K562 (cell line): ENCODE results near the gene CPOX. TPM values are rescaled to one million over a fixed set of nuclear protein-coding genes. Genes with fewer than 3 reads are reported as not detected.

Experiments used
- ATAC-seq: fragments of 200-7000 bp; cut with Tn5 transposase; 3 replicates; pipeline ENCODE4 v1.9.1; 2020; ENCODE audit warnings: moderate library complexity
- BruUV-seq: library from RNA; stranded (reverse); fragments of 400-500 nt; replicated peaks from 2 replicates; lab custom pipeline; 2021; lab: Mats Ljungman, UMichigan
- CTCF ChIA-PET: fragments of 300-600 bp; formaldehyde crosslinking; extraction: SDS; loops from one replicate; lab custom pipeline; 2021; ENCODE audit warnings: low intra/inter-chr PET ratio; lab: Yijun Ruan, JAX
- POLR2A ChIA-PET: fragments of 300-600, 350-650 bp; sonication (Branson Sonifier 250); formaldehyde crosslinking; extraction: SDS; loops from one replicate; lab custom pipeline; 2021; ENCODE audit warnings: antibody characterized with exemption, inconsistent platforms; lab: Yijun Ruan, JAX
- DNase-seq, 4 experiments: peaks; one replicate each; pipeline versions ENCODE4 v3.0.0 to v3.0.0-alpha.2; 2011 to 2018; ENCODE audit warnings: low spot score in 3 of 4, mixed read lengths in 3 of 4; ENCODE audit errors: extremely low read depth in 1 of 4
- FAIRE-seq: peaks from 2 replicates; lab custom pipeline; 2011; peaks lifted over from hg19 to GRCh38; lab: Jason Lieb, UNC
- H2AFZ ChIP-seq: 2 replicates; pipeline ENCODE4 v1.6.0; 2011; ENCODE audit warnings: low read depth, low read length, control low read depth, inconsistent platforms
- H3K27ac ChIP-seq: fragments of 200-600 bp; 3 replicates; pipeline ENCODE4 v1.8.0; 2011; ENCODE audit warnings: low read depth, mild to moderate bottlenecking, control low read depth, inconsistent platforms, low read length, moderate library complexity, mixed read lengths; ENCODE audit errors: extremely low read depth
- H3K27me3 ChIP-seq, 2 experiments: fragments of 300-600 bp in 1 of 2; 2 replicates in 1 of 2; 3 replicates in 1 of 2; pipeline versions ENCODE4 v1.6.0 to v1.8.0; 2011; ENCODE audit warnings: inconsistent platforms in 2 of 2, low read length in 2 of 2, mild to moderate bottlenecking in 1 of 2, mixed read lengths in 1 of 2, moderate library complexity in 1 of 2; ENCODE audit not compliant: control insufficient read depth in 2 of 2, insufficient read depth in 2 of 2
- H3K36me3 ChIP-seq: fragments of 300-600 bp; 3 replicates; pipeline ENCODE4 v1.8.0; 2011; ENCODE audit warnings: mild to moderate bottlenecking, low read length, inconsistent platforms; ENCODE audit not compliant: control insufficient read depth, insufficient read depth
- H3K4me1 ChIP-seq, 2 experiments: fragments of 200-600 bp in 1 of 2; replicated peaks in 1 of 2; 2 replicates in 1 of 2; 3 replicates in 1 of 2; pipeline versions ENCODE4 v1.5.1 to v1.8.0; 2011; ENCODE audit warnings: inconsistent platforms in 2 of 2, low read length in 2 of 2, mild to moderate bottlenecking in 1 of 2, mixed read lengths in 1 of 2, moderate library complexity in 1 of 2; ENCODE audit not compliant: control insufficient read depth in 2 of 2, insufficient read depth in 2 of 2
- H3K4me2 ChIP-seq: 2 replicates; pipeline ENCODE4 v1.6.1; 2011; ENCODE audit warnings: low read length, control low read depth, inconsistent platforms, mixed read lengths; ENCODE audit not compliant: insufficient read depth
- H3K4me3 ChIP-seq: fragments of 200-600 bp; sonication (generic), shearing (Covaris generic); 2 replicates; pipeline ENCODE4 v1.5.1; 2016; ENCODE audit warnings: control low read depth, inconsistent platforms
- H3K79me2 ChIP-seq: fragments of 200-600 bp; 3 replicates; pipeline ENCODE4 v1.8.0; 2011; ENCODE audit warnings: low read length, inconsistent platforms; ENCODE audit not compliant: control insufficient read depth, insufficient read depth
- H3K9ac ChIP-seq, 2 experiments: 2 replicates each; pipeline versions ENCODE4 v1.6.0 to v1.6.1; 2011; ENCODE audit warnings: low read depth in 2 of 2, low read length in 2 of 2, control low read depth in 1 of 2, inconsistent platforms in 1 of 2, mild to moderate bottlenecking in 1 of 2, mixed read lengths in 1 of 2; ENCODE audit not compliant: insufficient read depth in 1 of 2
- H3K9me1 ChIP-seq: one replicate; pipeline ENCODE4 v1.6.0; 2011; ENCODE audit warnings: inconsistent platforms, mild to moderate bottlenecking, low read length, moderate library complexity; ENCODE audit not compliant: control insufficient read depth, insufficient read depth
- H3K9me3 ChIP-seq: replicated peaks from 2 replicates; pipeline ENCODE4 v1.5.1; 2011; ENCODE audit warnings: low read depth, low read length, inconsistent platforms; ENCODE audit not compliant: control insufficient read depth, insufficient read depth
- H4K20me1 ChIP-seq: replicated peaks from 2 replicates; pipeline ENCODE4 v1.6.1; 2011; ENCODE audit warnings: low read length, inconsistent platforms, mixed read lengths; ENCODE audit not compliant: control insufficient read depth, insufficient read depth
- ATF1 ChIP-seq, 2 experiments: fragments of 450-650 bp in 1 of 2; IDR thresholded peaks; 2 replicates each; pipeline ENCODE4 v1.6.1; 2016; ENCODE audit warnings: missing compliant biosample characterization in 1 of 2, missing genetic modification characterization in 1 of 2
- CCAR2 ChIP-seq: fragments of 200-400 bp; formaldehyde crosslinking; IDR thresholded peaks from 2 replicates; pipeline ENCODE4 v1.6.1; 2017; ENCODE audit warnings: mild to moderate bottlenecking, low read depth, low read length
- ETV1 ChIP-seq: fragments of 450-650 bp; conservative IDR thresholded peaks from 2 replicates; pipeline ENCODE4 v1.6.1; 2016; ENCODE audit warnings: missing genetic modification characterization, control low read depth, low read depth, missing compliant biosample characterization
- FIP1L1 ChIP-seq: fragments of 200-400 bp; formaldehyde crosslinking; IDR thresholded peaks from 2 replicates; pipeline ENCODE4 v1.6.1; 2018; ENCODE audit warnings: mild to moderate bottlenecking, low read depth, low read length; ENCODE audit not compliant: poor library complexity, severe bottlenecking
- GTF2F1 ChIP-seq: IDR thresholded peaks from 2 replicates; pipeline ENCODE4 v1.6.1; 2011; ENCODE audit warnings: low read depth, low read length, improper control_type of control experiment
- MIER1 ChIP-seq: fragments of 450-650 bp; IDR thresholded peaks from 2 replicates; pipeline ENCODE4 v1.6.1; 2016; ENCODE audit warnings: antibody characterized with exemption, mild to moderate bottlenecking, low read depth
- NELFE ChIP-seq: IDR thresholded peaks from 2 replicates; pipeline ENCODE4 v1.6.1; 2011; ENCODE audit warnings: mild to moderate bottlenecking; ENCODE audit not compliant: insufficient read depth, insufficient read length
- RB1 ChIP-seq: fragments of 450-650 bp; IDR thresholded peaks from 2 replicates; pipeline ENCODE4 v1.6.1; 2017; ENCODE audit warnings: low read depth, mild to moderate bottlenecking
- SMAD2 ChIP-seq: fragments of 150-350 bp; IDR thresholded peaks from 2 replicates; pipeline ENCODE4 v1.6.1; 2014; ENCODE audit warnings: low read depth, mild to moderate bottlenecking, low read length
- STAT5A ChIP-seq: IDR thresholded peaks from 2 replicates; pipeline ENCODE4 v1.6.1; 2012; ENCODE audit warnings: low read length, inconsistent platforms, borderline replicate concordance
- TAF7 ChIP-seq: fragments of 450-650 bp; IDR thresholded peaks from 2 replicates; pipeline ENCODE4 v1.6.1; 2016; ENCODE audit warnings: missing genetic modification characterization, missing compliant biosample characterization
- ZNF263 ChIP-seq: sonication (generic); formaldehyde crosslinking; IDR thresholded peaks from 2 replicates; pipeline ENCODE4 v1.8.0; 2022; ENCODE audit warnings: mild to moderate bottlenecking, missing genetic modification reagents, borderline replicate concordance
- ZNF408 ChIP-seq: fragments of 250-450 bp; sonication (Bioruptor Pico); IDR thresholded peaks from 2 replicates; pipeline ENCODE4 v1.4.0; 2020; ENCODE audit warnings: low read depth, mild to moderate bottlenecking, moderate library complexity
- ZNF41 ChIP-seq: fragments of 250-450 bp; sonication (Bioruptor Pico); conservative IDR thresholded peaks from 2 replicates; pipeline ENCODE4 v1.4.0; 2020; ENCODE audit warnings: mild to moderate bottlenecking
- ZNF699 ChIP-seq: fragments of 250-450 bp; sonication (Bioruptor Pico); IDR thresholded peaks from 2 replicates; pipeline ENCODE4 v1.8.0; 2021; ENCODE audit warnings: mild to moderate bottlenecking, moderate library complexity; ENCODE audit not compliant: insufficient replicate concordance
- WGBS: fragments of 100-300 bp; shearing (Covaris generic); methylation state at CpG from one replicate; pipeline ENCODE4 v1.1.6; 2016; ENCODE audit warnings: low coverage, mixed read lengths; ENCODE audit not compliant: insufficient coverage; ENCODE audit errors: missing lambda C conversion rate; 5-methylcytosine and 5-hydroxymethylcytosine counted together
- in situ Hi-C: fragments of 300-500 bp; cut with MboI; formaldehyde crosslinking; loops from 4 replicates; pipeline ENCODE4 v1.15.0; 2018; ENCODE audit warnings: inconsistent platforms, mixed read lengths
- intact Hi-C: fragments of 100-400 bp; cut with micrococcal nuclease; formaldehyde crosslinking; loops from 2 replicates; pipeline ENCODE4 v1.14.2; 2022
- polyA plus RNA-seq, 8 experiments: library from polyadenylated mRNA; depleted of rRNA in 4 of 8; stranded (reverse) in 5 of 8; unstranded in 3 of 8; fragments of >200 nt; fragmentation: Nextera tagmentation in 2 of 8; fragmentation: Illumina TruSeq in 1 of 8; extraction: Ambion mirVana in 2 of 8; extraction: Trizol in 1 of 8; gene quantifications; 2 replicates each; pipeline versions ENCODE4 v1.2.1 to v1.2.3, GENCODE V29; 2011 to 2014; ENCODE audit warnings: inconsistent platforms in 1 of 8, missing spikeins in 1 of 8
- total RNA-seq, 7 experiments: library from RNA; depleted of rRNA in 6 of 7; stranded (reverse); fragments of >200 nt in 6 of 7; fragmentation: Illumina TruSeq in 2 of 7; extraction: Trizol in 2 of 7; gene quantifications; 2 replicates each; pipeline versions ENCODE4 v1.2.1 to v1.2.3, GENCODE V29; 2011 to 2021; ENCODE audit warnings: low replicate concordance in 1 of 7
- TF ChIP-seq, protein P1 (sequence below): fragments of 250-450 bp; sonication (Bioruptor Pico); IDR thresholded peaks from 2 replicates; pipeline ENCODE4 v1.5.0; 2021; ENCODE audit warnings: mild to moderate bottlenecking, borderline replicate concordance
- TF ChIP-seq, protein P2 (sequence below): fragments of 150-350 bp; IDR thresholded peaks from 2 replicates; pipeline ENCODE4 v1.6.1; 2014; ENCODE audit warnings: low read depth, mild to moderate bottlenecking, low read length, borderline replicate concordance

CPOX gene
- total and polyA plus RNA-seq, 9 of the 15 experiments (the other 6 are each of a cell fraction or from before 2014, with no cell fraction given), result 14.6 to 82.1 (median 24.8) TPM

DNA sequence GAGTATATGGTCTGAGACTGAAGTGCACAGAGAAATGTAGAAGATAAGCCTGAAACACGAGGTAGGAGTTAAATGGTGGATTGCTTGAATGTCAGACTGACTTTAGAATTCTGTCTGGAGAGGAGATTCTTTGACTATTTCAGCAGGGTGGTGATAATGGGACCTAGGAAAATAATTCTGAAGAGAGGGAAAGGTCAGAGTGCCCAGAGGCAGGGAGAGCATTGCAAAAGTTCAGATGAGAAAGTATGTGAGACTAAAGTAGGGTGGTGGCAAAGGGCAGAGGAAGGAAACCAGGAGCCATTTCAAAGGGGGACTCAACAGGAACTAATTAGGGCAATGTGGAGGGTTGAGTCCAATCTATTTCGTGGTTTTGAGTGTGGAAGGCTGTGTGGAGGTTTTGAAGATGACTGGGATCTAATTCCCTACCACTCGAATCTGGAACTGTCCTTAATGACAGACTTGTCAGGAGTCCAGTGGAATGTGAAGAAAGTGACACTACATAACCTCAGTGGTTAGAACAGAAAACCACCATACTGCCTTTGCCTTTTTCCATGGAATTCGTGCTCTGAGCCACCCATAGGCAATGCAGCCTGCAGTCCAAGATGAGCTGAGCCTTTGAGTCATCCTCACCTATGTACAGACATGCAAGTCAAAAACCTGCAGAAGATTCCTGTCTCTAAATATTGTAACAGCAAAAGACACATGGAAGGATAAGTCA lies 16.1 kb downstream of the CPOX start:
- no TSS peak for BruUV-seq
- peaks cover 6 to 8% of the 10 kb centered on the region in 2 experiments; a peak in 4 of 5 replicates for H3K4me1 ChIP-seq
- H3K9me1 ChIP-seq, result no peaks in the 10 kb centered on the region
- ATAC-seq, result no peak
- H2AFZ ChIP-seq, result no peak overlapping the region
- peaks cover 54% of the 10 kb centered on the region for H3K36me3 ChIP-seq
- CTCF ChIA-PET, result no interaction called here
- POLR2A ChIA-PET, result interaction anchor here (0.5 kb wide), 1 partner anchor 8 kb away, joined by 4 read pairs; no protein-coding TSS in a partner anchor
- no peak for FAIRE-seq
- 0 out of 2 replicates have a peak, but pooled peaks cover 3% of the 10 kb centered on the region for H4K20me1 ChIP-seq
- no peak overlapping the region for H3K4me3 ChIP-seq
- WGBS, result 50% methylated on average over 4 of the region's 4 CpGs
- no peaks in the 10 kb centered on the region for H3K27me3 ChIP-seq
- no peak for DNase-seq
- no peak overlapping the region for H3K4me2 ChIP-seq
- peaks cover 21% of the 10 kb centered on the region for H3K79me2 ChIP-seq
- H3K9me3 ChIP-seq, result no peaks in the 10 kb centered on the region
- intact Hi-C loops, result loop anchor here (10.0 kb wide), 1 partner anchor 233 kb away; no protein-coding TSS in a partner anchor
- H3K27ac ChIP-seq, result no peak overlapping the region
- no peak overlapping the region for H3K9ac ChIP-seq
- in situ Hi-C loops, result no loop called here
- TF ChIP-seq SMAD2 (no peak), GTF2F1 (no peak), RB1 (no peak), ZNF263 (CRISPR knock-in tag) (no peak), FIP1L1 (no peak), ZNF408 (CRISPR knock-in tag) (no peak), TAF7 (no peak), NELFE (no peak), ZNF699 (CRISPR knock-in tag) (no peak), CCAR2 (no peak), ATF1 (CRISPR knock-in tag; IDR thresholded peaks at IDR 0.05) (no peak), ATF1 (tag; IDR thresholded peaks at IDR 0.05) (no peak), ZNF41 (CRISPR knock-in tag) (no peak), STAT5A (no peak), MIER1 (no peak), ETV1 (tag) (no peak)
- TF ChIP-seq, protein P1, sequence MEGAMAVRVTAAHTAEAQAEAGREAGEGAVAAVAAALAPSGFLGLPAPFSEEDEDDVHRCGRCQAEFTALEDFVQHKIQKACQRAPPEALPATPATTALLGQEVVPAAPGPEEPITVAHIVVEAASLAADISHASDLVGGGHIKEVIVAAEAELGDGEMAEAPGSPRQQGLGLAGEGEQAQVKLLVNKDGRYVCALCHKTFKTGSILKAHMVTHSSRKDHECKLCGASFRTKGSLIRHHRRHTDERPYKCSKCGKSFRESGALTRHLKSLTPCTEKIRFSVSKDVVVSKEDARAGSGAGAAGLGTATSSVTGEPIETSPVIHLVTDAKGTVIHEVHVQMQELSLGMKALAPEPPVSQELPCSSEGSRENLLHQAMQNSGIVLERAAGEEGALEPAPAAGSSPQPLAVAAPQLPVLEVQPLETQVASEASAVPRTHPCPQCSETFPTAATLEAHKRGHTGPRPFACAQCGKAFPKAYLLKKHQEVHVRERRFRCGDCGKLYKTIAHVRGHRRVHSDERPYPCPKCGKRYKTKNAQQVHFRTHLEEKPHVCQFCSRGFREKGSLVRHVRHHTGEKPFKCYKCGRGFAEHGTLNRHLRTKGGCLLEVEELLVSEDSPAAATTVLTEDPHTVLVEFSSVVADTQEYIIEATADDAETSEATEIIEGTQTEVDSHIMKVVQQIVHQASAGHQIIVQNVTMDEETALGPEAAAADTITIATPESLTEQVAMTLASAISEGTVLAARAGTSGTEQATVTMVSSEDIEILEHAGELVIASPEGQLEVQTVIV, result no peak
- TF ChIP-seq, protein P2, sequence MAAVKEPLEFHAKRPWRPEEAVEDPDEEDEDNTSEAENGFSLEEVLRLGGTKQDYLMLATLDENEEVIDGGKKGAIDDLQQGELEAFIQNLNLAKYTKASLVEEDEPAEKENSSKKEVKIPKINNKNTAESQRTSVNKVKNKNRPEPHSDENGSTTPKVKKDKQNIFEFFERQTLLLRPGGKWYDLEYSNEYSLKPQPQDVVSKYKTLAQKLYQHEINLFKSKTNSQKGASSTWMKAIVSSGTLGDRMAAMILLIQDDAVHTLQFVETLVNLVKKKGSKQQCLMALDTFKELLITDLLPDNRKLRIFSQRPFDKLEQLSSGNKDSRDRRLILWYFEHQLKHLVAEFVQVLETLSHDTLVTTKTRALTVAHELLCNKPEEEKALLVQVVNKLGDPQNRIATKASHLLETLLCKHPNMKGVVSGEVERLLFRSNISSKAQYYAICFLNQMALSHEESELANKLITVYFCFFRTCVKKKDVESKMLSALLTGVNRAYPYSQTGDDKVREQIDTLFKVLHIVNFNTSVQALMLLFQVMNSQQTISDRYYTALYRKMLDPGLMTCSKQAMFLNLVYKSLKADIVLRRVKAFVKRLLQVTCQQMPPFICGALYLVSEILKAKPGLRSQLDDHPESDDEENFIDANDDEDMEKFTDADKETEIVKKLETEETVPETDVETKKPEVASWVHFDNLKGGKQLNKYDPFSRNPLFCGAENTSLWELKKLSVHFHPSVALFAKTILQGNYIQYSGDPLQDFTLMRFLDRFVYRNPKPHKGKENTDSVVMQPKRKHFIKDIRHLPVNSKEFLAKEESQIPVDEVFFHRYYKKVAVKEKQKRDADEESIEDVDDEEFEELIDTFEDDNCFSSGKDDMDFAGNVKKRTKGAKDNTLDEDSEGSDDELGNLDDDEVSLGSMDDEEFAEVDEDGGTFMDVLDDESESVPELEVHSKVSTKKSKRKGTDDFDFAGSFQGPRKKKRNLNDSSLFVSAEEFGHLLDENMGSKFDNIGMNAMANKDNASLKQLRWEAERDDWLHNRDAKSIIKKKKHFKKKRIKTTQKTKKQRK, result no peak
